Measurements from ENCODE around the gene C9. TPM values are rescaled to one million over a fixed set of nuclear protein-coding genes. Genes with fewer than 3 reads are reported as not detected.

Gene C9
- total RNA-seq, 1 donor from 2014 or later = not detected

GRCh38 chr5:39260095-39260494, 104.2 kb downstream of the C9 start:
- Histone ChIP-seq H3K36me3 (no peaks in the 10 kb centered on the region), H3K27me3 (ENCODE audit: low read depth) (peaks cover 5% of the 10 kb centered on the region), H3K4me3 (no peak overlapping the region), H3K4me1 (no peaks in the 10 kb centered on the region), H3K9me3 (replicated peaks) (no peaks in the 10 kb centered on the region), H3K27ac (replicated peaks) (no peak overlapping the region)
- TF ChIP-seq CTCF (IDR thresholded peaks at IDR 0.05; ENCODE audit: borderline replicate concordance) = no peak
- intact Hi-C loops (cut with micrococcal nuclease) = no loop called here
- DNase-seq = no peak

DNA sequence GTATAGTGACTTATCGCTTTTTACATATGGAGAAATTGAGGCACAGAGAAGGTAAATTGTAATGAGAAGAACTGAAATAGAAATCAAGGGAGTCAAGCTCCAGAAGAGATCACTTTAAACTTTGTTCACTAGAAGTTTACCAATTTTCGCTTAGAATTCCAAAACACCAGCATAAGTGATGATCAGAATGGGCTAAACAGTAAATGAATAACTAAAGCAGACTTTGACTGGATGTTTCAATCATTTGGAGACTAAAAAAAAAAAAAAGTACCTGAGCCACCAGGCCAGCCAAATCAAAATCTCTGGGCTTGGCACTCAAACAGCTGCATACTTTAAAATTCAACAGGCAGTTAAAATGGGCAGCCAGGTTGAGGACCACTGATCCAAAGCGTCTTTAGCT, 106.7 kb downstream of the C9 start:
- Histone ChIP-seq H3K27me3 (ENCODE audit: low read depth) (peaks cover 5% of the 10 kb centered on the region), H3K4me1 (no peaks in the 10 kb centered on the region), H3K4me3 (no peak overlapping the region), H3K9me3 (replicated peaks) (no peaks in the 10 kb centered on the region), H3K36me3 (no peaks in the 10 kb centered on the region), H3K27ac (replicated peaks) (no peak overlapping the region)
- no peak for TF ChIP-seq CTCF (IDR thresholded peaks at IDR 0.05; ENCODE audit: borderline replicate concordance)
- no peak for DNase-seq
- intact Hi-C loops (cut with micrococcal nuclease) = no loop called here

GRCh38 chr5:39256477-39257235, 107.6 kb downstream of the C9 start:
- no peak for TF ChIP-seq CTCF (IDR thresholded peaks at IDR 0.05; ENCODE audit: borderline replicate concordance)
- no peak for DNase-seq
- Histone ChIP-seq H3K27me3 (ENCODE audit: low read depth) (peaks cover 5% of the 10 kb centered on the region), H3K27ac (replicated peaks) (no peak overlapping the region), H3K4me1 (no peaks in the 10 kb centered on the region), H3K36me3 (no peaks in the 10 kb centered on the region), H3K9me3 (replicated peaks) (no peaks in the 10 kb centered on the region), H3K4me3 (no peak overlapping the region)
- intact Hi-C loops (cut with micrococcal nuclease) = no loop called here

DNA sequence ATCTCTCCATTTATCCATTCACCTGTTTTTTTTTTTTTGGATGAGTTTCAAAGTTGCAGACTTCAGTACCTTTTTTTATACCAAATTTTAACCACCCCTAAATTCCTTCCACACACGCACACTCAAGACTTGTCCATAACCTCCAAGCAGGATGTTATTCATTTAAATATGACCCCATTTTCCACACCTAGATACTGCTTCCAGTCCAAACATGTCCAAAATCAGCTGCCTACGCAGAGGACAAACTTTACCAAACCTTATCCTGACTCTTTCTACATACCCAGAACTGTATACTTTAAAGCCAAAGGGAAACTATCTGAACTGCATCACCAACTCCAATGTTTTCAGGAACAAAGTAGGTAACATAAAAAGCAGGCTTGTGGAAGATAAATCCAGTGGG, 108.9 kb downstream of the C9 start:
- no peaks in the 10 kb centered on the region for H3K4me1 ChIP-seq
- no peak overlapping the region for H3K4me3 ChIP-seq
- H3K9me3 ChIP-seq (replicated peaks) = no peaks in the 10 kb centered on the region
- no peak overlapping the region for H3K27ac ChIP-seq (replicated peaks)
- no peak for DNase-seq
- H3K36me3 ChIP-seq = no peaks in the 10 kb centered on the region
- TF ChIP-seq CTCF (IDR thresholded peaks at IDR 0.05; ENCODE audit: borderline replicate concordance) = no peak
- intact Hi-C loops (cut with micrococcal nuclease) = no loop called here
- peaks cover 5% of the 10 kb centered on the region for H3K27me3 ChIP-seq (ENCODE audit: low read depth)

DNA sequence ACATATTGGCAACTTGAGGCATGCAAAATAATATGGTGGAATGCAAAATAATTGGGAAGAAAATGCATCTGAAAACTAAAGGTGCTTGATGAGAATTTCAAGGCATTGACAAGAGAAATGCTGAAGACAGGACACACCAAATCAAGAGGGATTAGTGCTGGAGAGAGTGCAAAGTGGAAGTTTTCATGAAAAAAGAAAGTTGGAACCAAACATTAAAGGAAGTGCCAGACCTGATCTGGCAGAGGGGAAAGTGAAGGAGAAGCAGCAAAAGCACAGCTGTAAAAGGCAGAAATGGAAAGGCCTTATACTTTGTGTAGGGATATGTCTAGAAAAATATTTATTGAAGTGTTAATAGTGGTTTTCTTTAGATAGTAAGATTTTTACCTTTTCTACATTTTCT, 109.6 kb downstream of the C9 start:
- intact Hi-C loops (cut with micrococcal nuclease) = no loop called here
- H3K4me1 ChIP-seq = no peaks in the 10 kb centered on the region
- no peak for DNase-seq

More for the DNA sequence above, 109.6 kb downstream of the C9 start:
- H3K27ac ChIP-seq (replicated peaks) = no peak overlapping the region
- no peak overlapping the region for H3K4me3 ChIP-seq
- H3K36me3 ChIP-seq = no peaks in the 10 kb centered on the region
- peaks cover 5% of the 10 kb centered on the region for H3K27me3 ChIP-seq (ENCODE audit: low read depth)
- H3K9me3 ChIP-seq (replicated peaks) = no peaks in the 10 kb centered on the region
- no peak for TF ChIP-seq CTCF (IDR thresholded peaks at IDR 0.05; ENCODE audit: borderline replicate concordance)
